ENCODE data around the gene ALOX5. TPM values are rescaled to one million over a fixed set of nuclear protein-coding genes. Genes with fewer than 3 reads are reported as not detected.
"Not testable (repeated sequence)": the region's sequence is repeated elsewhere in the genome, so short reads cannot be mapped to it uniquely, and the experiment has no call there.

ALOX5 gene
- total RNA-seq, 1 donor from 2014 or later: 7.3 TPM

- intact Hi-C loops (cut with DNase I): no loop called here
- ATAC-seq: no peak
These were observed 102.5 kb downstream of the ALOX5 start for GRCh38 chr10:45476559-45476958.

DNA sequence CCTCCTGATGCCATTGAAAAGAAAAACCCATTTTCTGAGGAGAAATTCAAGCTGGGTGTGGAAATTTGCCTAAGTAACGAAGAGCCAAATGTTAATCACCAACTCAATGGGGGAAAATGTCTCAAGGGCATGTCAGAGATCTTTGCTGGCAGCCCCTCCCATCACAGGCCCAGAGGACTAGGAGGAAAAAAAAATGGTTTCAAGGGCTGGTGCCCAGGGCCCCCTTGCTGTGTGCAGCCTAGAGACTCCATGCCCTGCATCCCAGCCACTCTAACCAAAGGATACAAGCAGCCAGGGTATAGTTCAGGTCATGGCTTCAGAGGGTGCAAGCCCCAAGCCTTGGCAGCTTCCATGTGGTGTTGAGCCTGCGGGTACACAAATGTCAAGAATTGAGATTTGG lies 106.3 kb downstream of the ALOX5 start:
- intact Hi-C loops (cut with DNase I): no loop called here
- ATAC-seq (no peak), DNase-seq (ENCODE audit: missing footprints) (no peak)

More at GRCh38 chr10:45476559-45476958, 102.5 kb downstream of the ALOX5 start:
- DNase-seq (ENCODE audit: missing footprints): no peak

GRCh38 chr10:45481100-45481499 lies 107.1 kb downstream of the ALOX5 start:
- intact Hi-C loops (cut with DNase I); DNase-seq (ENCODE audit: missing footprints); ATAC-seq: not testable (repeated sequence)

GRCh38 chr10:45483002-45483401 lies 109.0 kb downstream of the ALOX5 start:
- intact Hi-C loops (cut with DNase I): no loop called here
- no peak for ATAC-seq
- no peak for DNase-seq (ENCODE audit: missing footprints)

DNA sequence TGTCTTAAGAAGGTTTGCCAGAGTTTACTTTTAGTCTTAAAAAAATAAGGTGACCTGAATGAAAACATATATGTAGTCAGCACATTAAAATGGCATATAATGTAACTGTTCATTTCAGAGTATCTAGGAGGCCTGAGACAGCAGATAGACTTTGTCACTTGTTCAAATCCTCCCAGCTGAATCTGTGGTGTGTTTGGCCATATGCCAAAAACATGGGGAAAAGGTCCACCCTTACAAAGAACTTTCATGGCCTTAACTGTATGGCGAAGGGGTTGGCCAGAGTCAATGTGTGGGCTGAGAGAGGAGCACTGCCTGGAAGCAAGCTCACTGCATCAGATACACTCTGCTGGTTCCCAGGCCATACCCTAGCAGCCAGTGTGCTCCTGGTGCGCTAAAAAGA lies 113.7 kb downstream of the ALOX5 start:
- intact Hi-C loops (cut with DNase I): no loop called here
- DNase-seq (ENCODE audit: missing footprints) (no peak), ATAC-seq (no peak)

GRCh38 chr10:45488365-45488764 lies 114.3 kb downstream of the ALOX5 start:
- intact Hi-C loops (cut with DNase I): no loop called here
- DNase-seq (ENCODE audit: missing footprints): no peak
- ATAC-seq: no peak

- DNase-seq (ENCODE audit: missing footprints) (no peak), ATAC-seq (no peak)
- intact Hi-C loops (cut with DNase I): no loop called here
These were observed 116.3 kb downstream of the ALOX5 start for GRCh38 chr10:45490277-45490676.

GRCh38 chr10:45491061-45491460 lies 117.0 kb downstream of the ALOX5 start:
- no peak for ATAC-seq
- DNase-seq (ENCODE audit: missing footprints): no peak
- intact Hi-C loops (cut with DNase I): no loop called here

Other genes starting within 250 kb of the ALOX5 start
- gene OR13A1, start 58.6 kb upstream of the ALOX5 start, total RNA-seq: not detected

All from Right ventricle myocardium inferior (tissue), 1 donor.